ENCODE measurements around the gene SMPDL3B. TPM values are rescaled to one million over a fixed set of nuclear protein-coding genes. Genes with fewer than 3 reads are reported as not detected.

SMPDL3B gene
- total and polyA plus RNA-seq, 2 of the 13 experiments (the other 11 are each of a cell fraction or from before 2014, with no cell fraction given) = 0.29 to 1.3 TPM

GRCh38 chr1:27990920-27991537 is 56.2 kb downstream of the SMPDL3B start (continued):
- no peak for TF ChIP-seq ZBTB14 (CRISPR knock-in tag; IDR thresholded peaks at IDR 0.05)
- TF ChIP-seq ZNF275 (CRISPR knock-in tag; IDR thresholded peaks at IDR 0.05; ENCODE audit: borderline replicate concordance) = no peak
- no peak for TF ChIP-seq ZNF816 (CRISPR knock-in tag; IDR thresholded peaks at IDR 0.05; ENCODE audit: borderline replicate concordance)
- TF ChIP-seq SMAD1 (CRISPR knock-in tag; IDR thresholded peaks at IDR 0.05; ENCODE audit: borderline replicate concordance, low read depth) = no peak
- TF ChIP-seq PRDM4 (CRISPR knock-in tag; IDR thresholded peaks at IDR 0.05; ENCODE audit: borderline replicate concordance) = no peak
- no peak for TF ChIP-seq ZNF142 (CRISPR knock-in tag; IDR thresholded peaks at IDR 0.05)
- TF ChIP-seq ZNF296 (CRISPR knock-in tag; conservative IDR thresholded peaks at IDR 0.05) = no peak
- no peak for TF ChIP-seq FOXM1 (CRISPR knock-in tag; IDR thresholded peaks at IDR 0.05)
